GM21576 (cell line): ENCODE results near the gene AP5Z1.

Experiments used
- ATAC-seq: cut with Tn5 transposase; IDR thresholded peaks from one replicate; pipeline ENCODE4 v1.9.1; 2021; ENCODE audit warnings: mild to moderate bottlenecking, moderate library complexity; ENCODE audit not compliant: unreplicated experiment

Gene AP5Z1

GRCh38 chr7:4837803-4838625 is 62.6 kb downstream of the AP5Z1 start:
- ATAC-seq, result no peak

- no peak for ATAC-seq
These were observed 63.4 kb downstream of the AP5Z1 start for GRCh38 chr7:4838626-4839334.

- ATAC-seq, result no peak
These were observed 64.7 kb downstream of the AP5Z1 start for GRCh38 chr7:4840079-4840501.
